Heart left ventricle (tissue), 16 donors: ENCODE data around the gene KLF2. TPM values are rescaled to one million over a fixed set of nuclear protein-coding genes. Genes with fewer than 3 reads are reported as not detected.

Source experiments
- ATAC-seq, 4 donors: fragments of 200-7000 bp; cut with Tn5 transposase; one replicate each; pipeline ENCODE4 v1.9.1; 2020 to 2022; ENCODE audit warnings: moderate library complexity in 4 of 4, mild to moderate bottlenecking in 3 of 4, moderate number of reproducible peaks in 1 of 4
- DNase-seq, 5 donors: peaks; one replicate each; pipeline ENCODE4 v3.0.0-alpha.2; 2020
- H3K27ac ChIP-seq, 12 donors: fragments of 200-600 bp; sonication (generic) in 4 of 12; one replicate each; pipeline versions ENCODE4 v1.5.0 to v1.8.0; 2016 to 2022; ENCODE audit warnings: mild to moderate bottlenecking in 2 of 12
- H3K27me3 ChIP-seq, 9 donors: fragments of 200-600 bp; sonication (generic) in 2 of 9; one replicate each; pipeline versions ENCODE4 v1.5.1 to v1.8.0; 2016 to 2022; ENCODE audit warnings: mild to moderate bottlenecking in 3 of 9
- H3K36me3 ChIP-seq, 9 donors: fragments of 200-600 bp; sonication (generic) in 2 of 9; one replicate each; pipeline versions ENCODE4 v1.5.0 to v1.8.0; 2018 to 2022; ENCODE audit warnings: mild to moderate bottlenecking in 2 of 9
- H3K4me1 ChIP-seq, 12 donors: fragments of 200-600 bp; sonication (generic) in 4 of 12; one replicate each; pipeline versions ENCODE4 v1.5.0 to v1.8.0; 2016 to 2022; ENCODE audit warnings: mild to moderate bottlenecking in 3 of 12
- H3K4me3 ChIP-seq, 12 donors: fragments of 200-600 bp; sonication (generic) in 4 of 12; one replicate each; pipeline versions ENCODE4 v1.5.0 to v1.8.0; 2017 to 2022; ENCODE audit warnings: mild to moderate bottlenecking in 9 of 12, moderate library complexity in 4 of 12
- H3K9me3 ChIP-seq, 12 donors: fragments of 200-600 bp; sonication (generic) in 4 of 12; one replicate each; pipeline versions ENCODE4 v1.5.0 to v1.8.0; 2016 to 2022; ENCODE audit warnings: mild to moderate bottlenecking in 1 of 12
- CTCF ChIP-seq, 12 donors: fragments of 200-600 bp; sonication (generic) in 4 of 12; IDR thresholded peaks; one replicate each; pipeline versions ENCODE4 v1.5.0 to v1.8.0; 2018 to 2022; ENCODE audit warnings: antibody characterized with exemption in 12 of 12, mild to moderate bottlenecking in 5 of 12
- POLR2A ChIP-seq, 2 donors: fragments of 450-650 bp; IDR thresholded peaks; one replicate each; pipeline ENCODE4 v1.6.1; 2017; ENCODE audit warnings: antibody characterized with exemption in 2 of 2, mild to moderate bottlenecking in 2 of 2, moderate library complexity in 2 of 2
- WGBS, 4 donors: extraction: QIAGEN DNeasy Blood & Tissue Kit in 2 of 4; methylation state at CpG; one replicate each; pipeline versions ENCODE4 v1.1.5 to v1.1.7; 2013 to 2018; 5-methylcytosine and 5-hydroxymethylcytosine counted together
- intact Hi-C, 10 donors: fragments of 100-400 bp; cut with DNase I; formaldehyde crosslinking; loops; one replicate each; pipeline versions ENCODE4 v1.11.1 to v1.14.2; 2022
- polyA plus RNA-seq, 2 donors: library from polyadenylated mRNA; stranded (reverse); fragments of 200-250 nt; gene quantifications; one replicate each; pipeline ENCODE4 v1.2.3, GENCODE V29; 2013
- total RNA-seq, 9 donors: library from RNA; depleted of rRNA in 2 of 9; stranded (reverse); fragments of >200 nt in 2 of 9; fragmentation: NEBNext Ultra II Directional in 3 of 9; extraction: Animal tissue kit (Norgen Biotek cat#: 25700) in 3 of 9; gene quantifications; one replicate each; pipeline versions ENCODE4 v1.1.0 to v1.2.4, GENCODE V29; 2016 to 2023
- donor health status: ischemic (EF 13 %, LVEDD 7.1; RV severe dilation, severe dysfunction).
- donor health status: healthy with polysubstance abuse.
- donor health status: DM: no; HTN: yes; CAD: no.
- donor health status: DM: no; HTN: no; CAD: no.
- donor health status: ischemic (EF 25% LVEDD 6.9; RV normal size, moderate dysfunction).
- donor health status: ischemic (EF 25% LVEDD 5.7; RV mildly dilated, moderate dysfunction).
- donor health status: healthy.
- donor health status: DM: yes; HTN: yes; CAD: no.
- donor health status: ischemic (EF 35%, LVEDD 5.7; RV mildly dilated, moderate dysfunction).
- donor health status: nonischemic (EF 11% LVEDD 7.7; RV severe dilation, severe dysfunction).
- donor health status: DM: yes; HTN: yes; CAD: no.
- donor health status: PGD.
- donor health status: ischemic (EF 29% LVEDD 5.4; RV normal size, mild dysfunction).
- donor health status: nonischemic (EF 23%, LVEDD 6.1; RV moderate dilation, normal function).

KLF2 gene
- total and polyA plus RNA-seq, 11 donors = 14.4 to 87.2 (median 37.8) TPM

- no peak for ATAC-seq
- peaks cover 0 to 23% (median 4%) of the 10 kb centered on the region in 9 donors for H3K36me3 ChIP-seq
- no peaks in the 10 kb centered on the region for H3K27me3 ChIP-seq
- no peak overlapping the region for H3K4me3 ChIP-seq
- peaks cover 0 to 75% (median 0%) of the 10 kb centered on the region in 12 donors for H3K4me1 ChIP-seq
- TF ChIP-seq CTCF (IDR thresholded peaks at IDR 0.05) = no peak
- TF ChIP-seq POLR2A (IDR thresholded peaks at IDR 0.05) = no peak
- 78 to 80% (median 79%) methylated on average over 11 of the region's 11 CpGs for WGBS, 4 donors
- H3K27ac ChIP-seq = peak overlapping the region in 1 of 12 donors; percentile 87
- DNase-seq = no peak
- intact Hi-C loops = no loop called here
- no peaks in the 10 kb centered on the region for H3K9me3 ChIP-seq
These were observed 39.2 kb downstream of the KLF2 start for GRCh38 chr19:16363852-16364230.

GRCh38 chr19:16364231-16364865 is 39.7 kb downstream of the KLF2 start:
- intact Hi-C loops = no loop called here
- no peaks in the 10 kb centered on the region for H3K9me3 ChIP-seq
- peaks cover 0 to 75% (median 0%) of the 10 kb centered on the region in 12 donors for H3K4me1 ChIP-seq
- no peak overlapping the region for H3K4me3 ChIP-seq
- ATAC-seq = peak in 1 of 4 donors; percentile 22
- peaks cover 0 to 23% (median 4%) of the 10 kb centered on the region in 9 donors for H3K36me3 ChIP-seq
- no peaks in the 10 kb centered on the region for H3K27me3 ChIP-seq
- H3K27ac ChIP-seq = peak overlapping the region in 1 of 12 donors; percentile 87
- no peak for DNase-seq
- 92 to 96% (median 93%) methylated on average over 22 of the region's 22 CpGs for whole genome bisulfite sequencing, 4 donors
- TF ChIP-seq CTCF (IDR thresholded peaks at IDR 0.05) = no peak
- no peak for TF ChIP-seq POLR2A (IDR thresholded peaks at IDR 0.05)

GRCh38 chr19:16365300-16365996 is 40.8 kb downstream of the KLF2 start:
- WGBS, 4 donors = 86 to 92% (median 89%) methylated on average over 7 to 12 of the region's 12 CpGs
- no peak overlapping the region for H3K4me3 ChIP-seq
- DNase-seq (no peak), ATAC-seq (no peak)
- no peaks in the 10 kb centered on the region for H3K9me3 ChIP-seq
- peaks cover 0 to 84% (median under 1%) of the 10 kb centered on the region in 12 donors for H3K4me1 ChIP-seq
- peaks cover 0 to 21% (median 7%) of the 10 kb centered on the region in 9 donors for H3K36me3 ChIP-seq
- H3K27me3 ChIP-seq = no peaks in the 10 kb centered on the region
- TF ChIP-seq POLR2A (IDR thresholded peaks at IDR 0.05) (no peak), CTCF (IDR thresholded peaks at IDR 0.05) (no peak)
- H3K27ac ChIP-seq = peak overlapping the region in 3 of 12 donors; percentile 15 to 87 (median 20)
- intact Hi-C loops = no loop called here

DNA sequence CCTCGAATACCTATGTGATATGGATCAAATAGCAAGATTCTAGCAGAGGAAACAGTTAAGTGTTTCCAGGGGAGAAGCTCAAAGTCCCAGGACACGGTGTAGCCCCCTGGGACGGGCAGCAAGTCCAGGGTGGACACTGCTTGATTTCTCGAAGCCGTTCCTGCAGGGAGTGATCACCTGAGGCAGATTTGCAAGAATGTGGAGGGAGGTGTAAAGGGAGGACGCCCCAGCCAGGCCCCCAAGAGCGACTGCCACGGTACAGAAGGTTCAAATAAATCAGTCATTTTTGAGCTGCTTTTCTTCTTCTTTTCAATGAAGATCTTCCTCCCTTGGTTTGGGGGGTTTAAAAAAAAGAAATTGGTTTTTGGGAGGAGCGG is 41.4 kb downstream of the KLF2 start:
- intact Hi-C loops = no loop called here
- Histone ChIP-seq H3K27ac (peak overlapping the region in 3 of 12 donors; percentile 15 to 87 (median 20)), H3K4me3 (no peak overlapping the region), H3K4me1 (peaks cover 0 to 90% (median 5%) of the 10 kb centered on the region in 12 donors), H3K27me3 (no peaks in the 10 kb centered on the region), H3K9me3 (no peaks in the 10 kb centered on the region), H3K36me3 (peaks cover 0 to 16% (median 8%) of the 10 kb centered on the region in 9 donors)
- DNase-seq = peak in 1 of 5 donors; percentile 7
- no peak for ATAC-seq
- TF ChIP-seq CTCF (IDR thresholded peaks at IDR 0.05) (no peak), POLR2A (IDR thresholded peaks at IDR 0.05) (no peak)
- 75 to 86% (median 85%) methylated on average over 9 of the region's 9 CpGs for WGBS, 4 donors
